NCI-H226 (cell line): Measurements from ENCODE around the gene SPEG.
A peak's percentile ranks its signal among the peaks of the same experiment; 100 is the strongest.
"Not testable (repeated sequence)": the region's sequence is repeated elsewhere in the genome, so short reads cannot be mapped to it uniquely, and the experiment has no call there.

ENCODE experiments used
- DNase-seq: peaks from one replicate; pipeline ENCODE4 v3.0.0-alpha.2; 2015

SPEG gene

DNA sequence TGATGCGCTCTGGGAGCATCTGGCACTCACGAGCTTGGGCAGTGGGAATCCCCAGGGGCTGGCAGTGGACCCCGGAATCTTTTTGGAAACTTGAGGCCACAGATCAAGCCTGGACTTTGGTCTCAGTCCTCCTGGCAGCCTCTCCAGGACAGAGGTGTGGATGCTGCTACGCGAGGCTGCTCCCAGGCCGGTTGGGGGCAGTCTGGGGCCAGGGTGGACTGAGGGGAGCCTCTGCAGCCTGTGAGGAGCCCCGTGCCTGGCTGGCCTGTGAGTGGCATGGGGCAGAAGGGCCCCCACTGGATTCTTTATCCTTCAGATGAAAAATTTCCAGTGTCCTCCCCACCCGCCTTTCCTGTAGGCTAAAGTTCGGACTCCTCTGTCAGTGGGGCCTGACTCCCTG is 29.2 kb upstream of the SPEG start:
- DNase-seq, result no peak

DNA sequence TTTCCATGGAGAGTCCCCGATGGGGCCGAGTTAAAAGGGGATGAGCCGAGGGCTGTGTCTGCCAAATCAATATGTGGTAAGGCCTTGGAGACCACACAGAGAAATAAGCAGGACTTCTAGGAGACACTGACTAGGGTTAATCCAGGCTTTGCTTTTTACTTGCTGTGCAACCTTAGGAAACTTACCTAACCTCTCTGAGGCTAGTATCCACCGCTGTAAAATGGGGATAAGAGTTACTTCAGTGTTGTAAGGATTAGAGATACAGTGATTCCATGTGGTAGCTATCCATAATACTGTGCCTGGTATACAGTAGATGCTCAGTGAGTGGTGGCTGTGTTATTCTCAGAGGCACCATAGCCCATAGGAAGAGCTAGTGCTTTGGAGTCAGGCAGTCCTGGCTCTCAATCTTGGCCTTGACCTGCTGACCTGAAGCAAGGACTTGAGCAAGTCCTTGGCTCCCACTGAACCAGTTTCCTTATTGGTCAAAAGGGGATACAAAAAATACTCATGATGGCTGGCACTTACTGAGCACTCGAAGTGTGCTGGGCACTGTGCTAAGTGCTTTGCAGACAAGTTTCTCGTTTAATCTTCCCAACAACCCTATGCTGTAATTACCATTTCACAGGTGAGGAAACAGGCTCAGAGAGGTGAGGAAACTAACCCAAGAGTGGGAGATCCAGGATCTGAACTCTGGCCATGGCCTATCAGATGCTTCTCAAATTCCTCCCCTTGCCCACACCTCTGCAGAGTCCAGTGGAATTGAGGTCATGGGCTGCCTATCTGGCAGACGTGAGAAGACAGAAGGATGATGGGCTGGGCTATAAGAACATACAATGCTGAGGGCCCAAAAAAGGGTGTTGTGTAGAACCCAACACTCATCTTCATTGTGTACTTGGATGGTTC is 28.4 kb upstream of the SPEG start:
- no peak for DNase-seq

DNA sequence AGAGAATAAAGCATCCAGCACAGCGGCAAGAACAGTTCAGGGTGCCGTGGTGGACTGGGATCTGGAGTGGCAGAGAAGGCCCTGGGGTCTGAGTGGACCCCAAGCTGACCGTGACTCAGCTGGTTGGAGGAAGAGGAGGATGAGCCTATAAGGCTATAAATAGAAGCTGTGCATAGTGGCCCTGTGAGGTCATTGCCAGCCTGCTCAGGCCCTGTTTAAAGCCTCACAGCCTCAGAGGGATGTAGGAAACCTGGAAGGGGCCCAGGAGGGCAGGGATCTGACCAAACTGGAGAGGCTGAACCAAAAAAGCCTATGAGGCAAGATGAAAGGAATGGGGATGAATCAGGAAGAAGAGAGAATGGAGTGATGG is 27.8 kb upstream of the SPEG start:
- peak; percentile 96 for DNase-seq

DNA sequence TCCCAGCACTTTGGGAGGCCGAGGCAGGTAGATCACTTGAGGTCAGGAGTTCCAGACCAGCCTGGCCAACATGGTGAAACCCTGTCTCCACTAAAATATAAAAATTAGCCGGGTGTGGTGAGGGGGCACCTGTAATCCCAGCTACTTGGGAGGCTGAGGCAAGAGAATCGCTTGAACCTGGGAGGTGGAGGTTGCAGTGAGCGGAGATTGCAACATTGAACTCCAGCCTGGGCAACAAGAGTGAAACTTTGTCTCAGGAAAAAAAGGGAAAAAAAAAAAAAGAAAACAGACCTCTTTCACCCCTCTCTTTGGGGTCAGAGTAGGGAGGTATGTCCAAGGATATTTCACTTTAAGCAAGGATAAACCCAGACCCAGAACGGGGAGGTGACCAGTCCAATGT is 27.3 kb upstream of the SPEG start:
- not testable (repeated sequence) for DNase-seq

DNA sequence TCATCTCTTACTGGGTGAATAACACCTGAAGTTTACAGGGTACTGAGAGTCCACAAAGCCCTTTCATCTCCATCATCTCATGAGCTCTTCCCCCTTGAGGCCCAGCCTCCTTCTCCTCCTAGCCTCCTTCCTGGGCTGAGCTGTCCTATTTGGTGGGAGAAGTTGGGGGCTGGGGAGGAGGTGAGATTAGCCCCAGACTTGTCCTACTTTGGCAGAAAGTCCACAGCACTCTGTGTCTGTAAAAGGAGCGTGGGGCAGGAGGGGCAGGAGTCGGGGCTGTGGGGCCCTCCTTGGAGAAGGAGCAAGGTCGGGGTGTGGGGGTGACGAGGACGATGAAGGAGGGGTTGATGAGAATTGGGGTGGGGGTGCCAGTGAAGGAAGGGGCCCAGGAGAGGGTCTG is 26.4 kb upstream of the SPEG start:
- DNase-seq, result no peak

DNA sequence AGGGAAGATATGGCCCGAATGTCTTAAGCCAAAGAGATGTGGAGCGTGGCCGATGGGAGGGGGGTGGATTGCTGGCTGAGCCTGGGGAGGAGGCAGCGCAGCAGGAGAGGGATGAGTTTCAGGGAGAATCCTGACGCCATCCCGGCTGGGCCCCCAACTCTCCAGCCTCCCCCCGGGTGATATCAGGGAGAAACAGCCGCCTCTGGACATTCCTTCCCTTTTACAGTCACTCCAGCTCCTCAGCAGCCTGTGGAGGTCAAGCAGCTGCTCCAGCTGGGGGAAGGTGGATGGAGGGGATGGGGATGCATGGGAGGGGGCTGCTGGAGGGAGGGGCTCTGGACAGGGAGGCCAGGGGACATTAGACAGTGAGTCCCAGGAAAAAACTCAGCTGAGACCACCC is 26.0 kb upstream of the SPEG start:
- no peak for DNase-seq

DNA sequence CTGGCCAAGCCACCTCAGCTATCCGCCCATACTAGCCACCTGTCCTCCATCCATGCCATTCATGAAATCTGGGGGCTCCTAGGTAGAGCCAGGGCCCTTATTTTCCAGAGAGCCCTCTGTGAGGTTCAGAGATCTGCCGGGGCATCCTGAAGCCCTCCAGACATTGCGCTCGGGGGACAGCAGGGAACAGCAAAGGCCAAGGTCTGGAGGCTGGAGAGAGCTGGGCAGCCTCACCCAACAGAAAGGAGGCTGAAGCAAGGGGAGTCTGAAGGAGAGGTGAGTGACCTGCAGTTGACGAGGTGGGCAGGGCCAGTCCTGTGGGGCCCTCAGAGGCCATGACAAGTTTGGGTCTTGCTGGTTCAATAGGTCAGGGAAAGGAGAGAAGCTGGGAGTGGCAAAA is 25.0 kb upstream of the SPEG start:
- no peak for DNase-seq

DNA sequence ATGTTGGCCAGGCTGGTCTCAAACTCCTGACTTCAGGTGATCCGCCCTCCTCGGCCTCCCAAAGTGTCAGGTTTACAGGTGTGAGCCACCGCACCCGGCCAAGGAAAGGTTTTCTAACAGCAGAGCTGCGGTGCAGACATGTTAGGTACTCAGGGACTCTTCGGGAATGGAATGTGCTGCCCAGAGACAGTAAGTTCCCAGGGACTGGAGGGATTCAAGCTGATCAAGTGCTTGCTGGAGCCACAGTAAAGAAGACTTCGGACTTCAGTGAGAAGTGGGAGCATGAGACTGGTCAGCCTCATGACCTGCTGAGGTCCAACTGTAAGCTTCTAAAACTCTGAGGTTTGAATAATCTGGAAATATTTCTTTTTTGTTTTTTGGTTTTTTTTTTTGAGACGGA is 24.3 kb upstream of the SPEG start:
- DNase-seq, result no peak

DNA sequence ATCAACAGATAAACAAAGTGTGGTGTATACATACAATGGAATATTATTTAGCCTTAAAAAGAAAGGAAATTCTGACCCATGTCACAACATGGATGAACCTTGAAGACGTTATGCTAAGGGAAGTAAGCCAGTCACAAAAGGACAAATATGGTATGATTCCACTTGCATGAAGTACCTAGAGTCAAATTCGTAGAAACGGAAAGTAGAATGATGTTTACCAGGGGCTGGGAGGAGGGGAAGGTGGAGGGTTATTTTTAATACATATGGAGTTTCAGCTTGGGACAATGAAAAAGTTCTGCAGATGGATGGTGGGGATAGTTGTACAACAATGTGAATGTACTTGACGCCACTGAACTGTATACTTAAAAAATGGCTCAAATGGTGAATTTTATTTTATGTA is 19.8 kb upstream of the SPEG start:
- DNase-seq, result no peak

DNA sequence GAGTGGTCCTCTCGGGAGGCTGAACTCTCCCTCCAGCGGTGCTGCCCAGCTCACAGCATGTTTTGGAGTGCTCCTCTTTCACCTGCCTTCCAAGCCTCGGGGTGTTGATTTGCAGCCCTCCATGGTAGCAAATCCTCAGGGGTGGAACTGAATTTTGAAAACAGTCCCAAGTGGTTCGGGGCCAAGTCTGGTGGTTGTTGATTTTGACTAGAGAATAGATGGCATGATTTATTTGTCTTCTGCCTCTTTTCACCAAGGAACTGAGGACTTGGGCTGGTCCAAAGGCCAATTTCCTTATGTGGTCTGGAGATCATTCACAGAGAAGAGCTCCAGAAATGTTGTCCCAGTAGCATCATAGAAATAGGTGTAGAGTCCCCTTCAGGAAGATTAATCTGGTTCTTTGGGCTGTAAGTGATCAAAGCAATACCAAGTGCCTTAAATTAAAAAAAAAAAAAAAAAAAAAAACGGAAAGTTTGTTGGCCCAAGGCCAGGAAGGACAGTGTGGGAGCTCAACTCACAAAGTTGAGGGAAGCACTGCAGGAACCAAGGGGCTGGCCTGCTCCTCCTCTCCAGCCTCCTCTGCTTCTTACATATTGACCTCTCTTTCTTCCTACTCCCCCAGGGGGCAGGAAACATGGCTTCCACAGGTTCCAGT is 18.9 kb upstream of the SPEG start:
- DNase-seq, result no peak

DNA sequence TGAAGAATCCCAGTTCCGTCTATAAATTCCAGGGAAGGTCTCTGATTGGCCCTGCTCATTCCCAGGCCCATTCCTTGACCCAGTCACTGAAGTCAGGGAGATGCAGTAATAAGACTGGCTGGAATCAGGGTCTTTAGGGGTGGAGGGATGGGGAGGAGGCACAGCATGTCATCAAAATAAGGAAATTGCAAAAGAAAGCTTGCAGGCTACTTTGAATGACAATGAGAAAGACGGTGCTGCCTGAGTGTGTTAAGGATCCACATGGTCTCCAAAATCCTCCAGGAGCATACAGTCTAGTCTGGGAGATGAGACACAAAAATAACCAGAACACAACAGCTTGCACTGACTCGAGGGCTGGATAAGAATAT is 18.4 kb upstream of the SPEG start:
- no peak for DNase-seq

DNA sequence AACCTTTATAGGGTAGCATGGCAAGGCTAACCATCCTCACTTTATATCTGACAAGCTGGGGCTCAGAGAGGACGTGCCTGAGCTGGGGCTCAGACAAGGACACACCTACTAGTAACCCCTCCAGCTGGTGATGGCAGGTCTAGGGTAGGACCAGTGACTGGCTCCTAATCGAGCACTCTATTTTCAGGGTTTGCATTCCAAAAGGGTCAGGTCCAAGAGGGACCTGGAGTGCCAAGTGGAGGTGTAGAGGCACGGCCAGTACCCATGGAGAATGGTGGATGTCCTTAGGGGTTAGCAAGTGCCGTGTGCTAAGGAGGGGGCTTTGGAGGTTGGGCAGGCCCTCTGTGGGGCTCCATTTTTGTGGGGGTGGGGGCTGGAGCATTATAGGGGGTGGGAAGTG is 17.7 kb upstream of the SPEG start:
- DNase-seq, result no peak

DNA sequence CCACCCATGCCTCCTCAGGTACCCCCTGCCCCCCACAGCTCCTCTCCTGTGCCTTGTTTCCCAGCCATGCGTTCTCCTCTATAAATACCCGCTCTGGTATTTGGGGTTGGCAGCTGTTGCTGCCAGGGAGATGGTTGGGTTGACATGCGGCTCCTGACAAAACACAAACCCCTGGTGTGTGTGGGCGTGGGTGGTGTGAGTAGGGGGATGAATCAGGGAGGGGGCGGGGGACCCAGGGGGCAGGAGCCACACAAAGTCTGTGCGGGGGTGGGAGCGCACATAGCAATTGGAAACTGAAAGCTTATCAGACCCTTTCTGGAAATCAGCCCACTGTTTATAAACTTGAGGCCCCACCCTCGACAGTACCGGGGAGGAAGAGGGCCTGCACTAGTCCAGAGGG is 17.3 kb upstream of the SPEG start:
- no peak for DNase-seq

DNA sequence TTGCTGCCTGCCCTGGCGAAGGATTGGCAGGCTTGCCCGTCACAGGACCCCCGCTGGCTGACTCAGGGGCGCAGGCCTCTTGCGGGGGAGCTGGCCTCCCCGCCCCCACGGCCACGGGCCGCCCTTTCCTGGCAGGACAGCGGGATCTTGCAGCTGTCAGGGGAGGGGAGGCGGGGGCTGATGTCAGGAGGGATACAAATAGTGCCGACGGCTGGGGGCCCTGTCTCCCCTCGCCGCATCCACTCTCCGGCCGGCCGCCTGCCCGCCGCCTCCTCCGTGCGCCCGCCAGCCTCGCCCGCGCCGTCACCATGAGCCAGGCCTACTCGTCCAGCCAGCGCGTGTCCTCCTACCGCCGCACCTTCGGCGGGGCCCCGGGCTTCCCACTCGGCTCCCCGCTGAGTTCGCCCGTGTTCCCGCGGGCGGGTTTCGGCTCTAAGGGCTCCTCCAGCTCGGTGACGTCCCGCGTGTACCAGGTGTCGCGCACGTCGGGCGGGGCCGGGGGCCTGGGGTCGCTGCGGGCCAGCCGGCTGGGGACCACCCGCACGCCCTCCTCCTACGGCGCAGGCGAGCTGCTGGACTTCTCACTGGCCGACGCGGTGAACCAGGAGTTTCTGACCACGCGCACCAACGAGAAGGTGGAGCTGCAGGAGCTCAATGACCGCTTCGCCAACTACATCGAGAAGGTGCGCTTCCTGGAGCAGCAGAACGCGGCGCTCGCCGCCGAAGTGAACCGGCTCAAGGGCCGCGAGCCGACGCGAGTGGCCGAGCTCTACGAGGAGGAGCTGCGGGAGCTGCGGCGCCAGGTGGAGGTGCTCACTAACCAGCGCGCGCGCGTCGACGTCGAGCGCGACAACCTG is 16.3 kb upstream of the SPEG start, which contains the start of gene DES:
DES (plus strand) TSS at position 223 of the 857 bp plus-strand sequence; CDS start at position 309, 86 bp downstream.
- DNase-seq, result no peak

DNA sequence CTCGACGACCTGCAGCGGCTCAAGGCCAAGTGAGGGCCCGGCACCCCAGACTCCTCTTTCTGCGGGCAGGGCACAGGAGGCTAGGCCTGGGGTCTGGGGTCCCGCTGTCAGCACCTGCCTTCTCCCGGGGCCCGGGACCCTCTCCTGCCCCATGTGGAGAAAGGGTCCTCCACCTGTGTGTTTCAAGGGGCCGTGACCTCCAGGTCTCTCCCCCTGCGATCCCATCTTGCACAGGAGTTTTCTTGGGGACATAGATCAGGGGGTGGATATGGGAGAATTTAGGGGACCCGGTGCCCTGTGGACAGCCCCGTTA is 15.7 kb upstream of the SPEG start:
- no peak for DNase-seq

DNA sequence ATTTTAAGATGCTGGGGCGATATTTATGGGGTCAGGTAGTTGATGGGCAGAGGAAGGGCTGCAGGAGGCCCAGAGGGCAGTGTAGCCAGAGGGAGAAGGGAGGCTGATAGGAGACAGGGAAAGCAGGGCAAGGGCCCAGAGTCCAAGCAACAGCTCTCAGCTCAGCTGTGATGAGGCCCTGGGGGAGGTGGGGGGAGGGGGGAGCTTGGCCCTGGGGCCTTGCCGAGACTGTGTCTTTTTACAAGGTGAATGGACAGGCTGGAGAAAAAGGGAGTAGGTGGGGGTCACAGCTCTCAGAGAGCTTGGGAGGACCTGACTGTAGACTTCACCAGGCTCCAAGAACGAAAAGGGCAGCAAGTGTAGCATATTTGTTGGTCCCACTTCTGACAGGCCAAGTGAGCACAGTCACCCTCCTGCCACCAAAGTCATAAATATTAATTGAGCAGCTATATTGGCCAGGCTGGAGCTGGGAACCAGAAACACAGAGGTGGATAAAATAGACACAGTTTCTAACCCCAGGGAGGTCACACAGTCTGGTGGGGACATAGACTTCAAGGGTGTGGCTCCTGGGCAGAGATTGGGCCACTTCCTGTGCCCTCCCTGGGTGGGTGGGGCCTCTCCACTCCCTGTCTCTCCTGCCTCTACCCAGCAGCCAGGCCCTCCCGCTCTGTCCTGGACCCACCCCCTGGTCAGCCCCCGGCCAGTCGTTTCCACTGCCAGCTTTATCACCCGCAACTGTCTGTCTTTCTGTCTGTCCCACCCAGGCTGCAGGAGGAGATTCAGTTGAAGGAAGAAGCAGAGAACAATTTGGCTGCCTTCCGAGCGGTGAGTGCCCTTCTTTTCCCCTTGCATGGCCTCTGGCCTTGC is 15.1 kb upstream of the SPEG start:
- DNase-seq, result no peak

DNA sequence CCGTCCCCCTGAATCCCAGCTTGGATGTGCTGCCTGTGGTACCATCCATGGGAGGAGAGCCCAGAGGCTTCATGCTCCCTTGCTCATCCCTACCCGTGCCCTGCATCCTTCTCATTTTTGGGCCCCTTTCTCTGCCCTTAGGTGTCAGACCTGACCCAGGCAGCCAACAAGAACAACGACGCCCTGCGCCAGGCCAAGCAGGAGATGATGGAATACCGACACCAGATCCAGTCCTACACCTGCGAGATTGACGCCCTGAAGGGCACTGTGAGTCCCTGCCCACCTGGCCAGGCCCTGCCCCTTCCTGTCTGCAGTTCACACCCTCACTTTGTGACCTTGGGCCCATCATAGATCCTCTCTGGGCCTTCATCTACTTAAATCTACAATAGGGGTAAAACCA is 14.0 kb upstream of the SPEG start:
- DNase-seq, result no peak

DNA sequence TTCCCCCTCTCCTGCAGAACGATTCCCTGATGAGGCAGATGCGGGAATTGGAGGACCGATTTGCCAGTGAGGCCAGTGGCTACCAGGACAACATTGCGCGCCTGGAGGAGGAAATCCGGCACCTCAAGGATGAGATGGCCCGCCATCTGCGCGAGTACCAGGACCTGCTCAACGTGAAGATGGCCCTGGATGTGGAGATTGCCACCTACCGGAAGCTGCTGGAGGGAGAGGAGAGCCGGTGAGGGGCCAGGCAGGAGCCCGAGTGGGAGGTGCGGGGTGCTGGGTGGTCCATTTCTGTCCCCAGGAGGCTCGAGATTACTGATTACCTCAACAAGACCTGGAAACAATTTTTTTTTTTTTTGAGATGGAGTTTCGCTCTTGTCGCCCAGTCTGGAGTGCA is 13.3 kb upstream of the SPEG start:
- no peak for DNase-seq

DNA sequence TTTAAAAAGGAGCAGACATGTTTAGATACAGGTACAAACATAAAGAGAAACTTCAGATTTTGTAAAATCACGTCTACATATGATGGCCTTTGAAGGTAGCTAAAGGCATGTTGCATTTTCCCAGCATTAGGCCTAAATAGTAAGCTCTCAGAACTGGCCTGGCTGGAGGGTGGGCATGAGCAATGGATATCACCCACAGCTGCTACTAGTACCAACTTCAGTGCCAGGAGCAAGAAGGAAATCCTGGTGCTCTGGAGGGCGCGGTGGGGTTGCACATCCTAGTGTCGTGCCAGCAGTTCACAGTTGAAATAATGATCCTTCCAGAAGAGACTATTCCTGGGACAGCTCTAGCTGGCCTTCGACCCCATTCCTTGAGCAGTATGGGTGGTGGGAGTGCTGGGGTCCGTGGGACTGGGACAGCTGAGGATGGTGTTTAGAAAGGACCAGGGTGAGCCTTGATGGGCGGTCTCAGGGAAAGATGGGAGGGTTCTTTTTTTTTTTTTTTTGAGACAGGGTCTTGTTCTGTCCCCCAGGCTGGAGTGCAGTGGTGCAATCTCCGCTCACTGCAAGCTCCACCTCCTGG is 11.6 kb upstream of the SPEG start:
- no peak for DNase-seq

DNA sequence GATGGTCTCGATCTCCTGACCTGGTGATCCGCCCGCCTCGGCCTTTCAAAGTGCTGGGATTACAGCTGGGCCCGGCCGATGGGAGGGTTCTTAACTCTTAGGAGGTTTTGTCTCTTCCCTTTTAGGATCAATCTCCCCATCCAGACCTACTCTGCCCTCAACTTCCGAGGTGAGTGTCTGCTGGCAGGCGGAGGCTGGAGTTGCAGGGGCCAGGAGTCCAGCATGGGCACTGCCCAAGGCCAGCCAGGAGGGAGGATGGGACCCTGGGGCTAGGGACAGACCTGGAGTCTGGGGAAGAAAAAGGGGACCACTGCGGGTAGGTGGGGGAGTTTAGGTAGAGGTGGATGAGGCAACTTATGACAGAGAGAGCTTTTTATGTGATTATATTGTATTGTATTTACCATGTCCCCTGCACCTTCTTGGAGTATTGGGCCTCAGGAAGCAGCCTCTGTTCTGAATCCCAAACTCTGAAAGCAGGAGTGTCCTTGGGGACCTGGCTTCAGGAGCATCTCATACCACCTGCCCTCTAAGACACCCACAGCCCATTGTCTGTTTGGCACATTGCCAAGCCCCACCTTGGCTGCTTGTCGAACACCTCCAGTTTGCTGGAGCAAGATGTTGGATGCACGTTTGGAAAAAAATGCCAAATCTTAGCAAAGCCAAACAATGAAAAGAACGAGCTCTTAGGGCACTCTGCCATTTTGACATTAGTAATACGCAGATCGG is 10.8 kb upstream of the SPEG start:
- no peak for DNase-seq

DNA sequence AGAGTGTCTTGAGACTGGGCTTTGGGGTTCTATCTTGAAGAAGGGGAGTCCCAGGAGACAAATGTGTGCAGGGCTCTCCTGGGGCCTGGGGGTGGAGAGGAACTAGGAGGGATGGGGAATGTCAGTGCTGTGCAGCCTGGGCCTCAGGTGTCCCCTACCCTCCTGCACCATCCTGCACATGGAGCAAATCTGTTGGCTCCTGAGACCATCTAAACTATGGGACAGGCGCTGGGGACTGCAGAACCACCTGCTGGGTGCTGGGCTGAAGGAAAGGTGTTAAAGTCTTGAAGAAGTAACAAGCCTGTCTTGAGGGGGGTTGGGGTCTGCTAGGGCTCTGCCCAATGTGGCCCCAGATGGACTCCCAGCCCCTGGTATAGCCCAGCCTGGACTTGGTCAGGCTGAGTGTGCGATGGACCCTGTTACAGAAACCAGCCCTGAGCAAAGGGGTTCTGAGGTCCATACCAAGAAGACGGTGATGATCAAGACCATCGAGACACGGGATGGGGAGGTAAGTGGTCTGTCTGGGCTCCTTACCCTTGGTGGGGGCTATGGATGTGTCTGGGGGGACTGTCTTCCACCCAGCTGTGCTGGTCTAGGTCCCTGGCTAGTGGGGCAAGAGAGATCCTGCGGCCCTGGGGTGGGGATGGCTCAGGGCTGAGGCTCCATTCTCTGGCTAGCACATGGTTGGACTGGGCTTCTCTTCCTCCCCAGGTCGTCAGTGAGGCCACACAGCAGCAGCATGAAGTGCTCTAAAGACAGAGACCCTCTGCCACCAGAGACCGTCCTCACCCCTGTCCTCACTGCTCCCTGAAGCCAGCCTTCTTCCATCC is 9.2 kb upstream of the SPEG start:
- DNase-seq, result no peak
